Ectodermal cell (in vitro differentiated cells): ENCODE data around the gene AQP7.
"Not testable (repeated sequence)": the region's sequence is repeated elsewhere in the genome, so short reads cannot be mapped to it uniquely, and the experiment has no call there.

Experiments
- H3K27ac ChIP-seq: 2 replicates; pipeline ENCODE4 v1.7.0; 2013; ENCODE audit warnings: mild to moderate bottlenecking, low read depth, low read length; ENCODE audit not compliant: insufficient read depth, poor library complexity, severe bottlenecking
- H3K27me3 ChIP-seq: 2 replicates; pipeline ENCODE4 v1.7.0; 2013; ENCODE audit warnings: mild to moderate bottlenecking, low read length; ENCODE audit not compliant: insufficient read depth, control insufficient read depth, poor library complexity, severe bottlenecking
- H3K36me3 ChIP-seq: one replicate; pipeline ENCODE4 v1.7.0; 2013; ENCODE audit warnings: low read length; ENCODE audit not compliant: control insufficient read depth, insufficient read depth
- H3K4me1 ChIP-seq: one replicate; pipeline ENCODE4 v1.7.0; 2013; ENCODE audit warnings: low read length; ENCODE audit not compliant: control insufficient read depth, insufficient read depth
- H3K4me3 ChIP-seq: 2 replicates; pipeline ENCODE4 v1.7.0; 2013; ENCODE audit warnings: low read depth, low read length, control low read depth; ENCODE audit not compliant: insufficient read depth
- H3K9me3 ChIP-seq: 2 replicates; pipeline ENCODE4 v1.7.0; 2013; ENCODE audit warnings: mild to moderate bottlenecking, low read length, moderate library complexity; ENCODE audit not compliant: control insufficient read depth
- WGBS, 2 experiments: methylation state at CpG; one replicate each; pipeline ENCODE4 v1.1.7; 2013; ENCODE audit warnings: missing lambda C conversion rate in 2 of 2; 5-methylcytosine and 5-hydroxymethylcytosine counted together

The AQP7 gene

GRCh38 chr9:33385536-33385935 is 16.8 kb downstream of the AQP7 start:
- H3K4me1 ChIP-seq = peaks cover 12% of the 10 kb centered on the region
- 95 to 96% methylated on average over 11 of the region's 11 CpGs for WGBS, 2 experiments

GRCh38 chr9:33383396-33383795 is 19.0 kb downstream of the AQP7 start:
- H3K27me3 ChIP-seq, H3K27ac ChIP-seq, H3K4me3 ChIP-seq, H3K4me1 ChIP-seq, H3K36me3 ChIP-seq, H3K9me3 ChIP-seq: not testable (repeated sequence)
- 92 to 96% methylated on average over 11 of the region's 11 CpGs for WGBS, 2 experiments

More at GRCh38 chr9:33385536-33385935, 16.8 kb downstream of the AQP7 start:
- H3K27me3 ChIP-seq, H3K27ac ChIP-seq, H3K9me3 ChIP-seq, H3K36me3 ChIP-seq, H3K4me3 ChIP-seq: not testable (repeated sequence)

- H3K27me3 ChIP-seq, H3K4me3 ChIP-seq, H3K9me3 ChIP-seq, H3K36me3 ChIP-seq, H3K27ac ChIP-seq: not testable (repeated sequence)
- H3K4me1 ChIP-seq = peaks cover 12% of the 10 kb centered on the region
- WGBS, 2 experiments = 88 to 89% methylated on average over 10 of the region's 10 CpGs
These were observed 20.0 kb downstream of the AQP7 start for GRCh38 chr9:33382397-33382796.

GRCh38 chr9:33381231-33381791 is 21.1 kb downstream of the AQP7 start:
- 15 to 18% methylated on average over 9 to 10 of the region's 11 CpGs for WGBS, 2 experiments
- H3K27ac ChIP-seq = peak overlapping the region; percentile 58

GRCh38 chr9:33380390-33381094 is 21.8 kb downstream of the AQP7 start:
- Histone ChIP-seq H3K27me3 (no peaks in the 10 kb centered on the region), H3K27ac (peak overlapping the region; percentile 58), H3K9me3 (no peaks in the 10 kb centered on the region), H3K4me1 (peaks cover 12% of the 10 kb centered on the region), H3K36me3 (no peaks in the 10 kb centered on the region), H3K4me3 (no peak overlapping the region)
- WGBS, 2 experiments = 95 to 96% methylated on average over 5 of the region's 5 CpGs

More at GRCh38 chr9:33381231-33381791, 21.1 kb downstream of the AQP7 start:
- H3K27me3 ChIP-seq = no peaks in the 10 kb centered on the region
- no peaks in the 10 kb centered on the region for H3K36me3 ChIP-seq
- peaks cover 12% of the 10 kb centered on the region for H3K4me1 ChIP-seq
- no peak overlapping the region for H3K4me3 ChIP-seq
- no peaks in the 10 kb centered on the region for H3K9me3 ChIP-seq

- Histone ChIP-seq H3K4me3 (no peak overlapping the region), H3K36me3 (no peaks in the 10 kb centered on the region), H3K27ac (no peak overlapping the region), H3K9me3 (no peaks in the 10 kb centered on the region), H3K27me3 (no peaks in the 10 kb centered on the region), H3K4me1 (peaks cover 12% of the 10 kb centered on the region)
- WGBS, 2 experiments = 93 to 95% methylated on average over 14 of the region's 14 CpGs
These were observed 22.5 kb downstream of the AQP7 start for GRCh38 chr9:33379666-33380389.

- 91 to 94% methylated on average over 8 of the region's 9 CpGs for WGBS, 2 experiments
- H3K4me1 ChIP-seq = peaks cover 12% of the 10 kb centered on the region
- H3K27ac ChIP-seq = no peak overlapping the region
These were observed 24.1 kb downstream of the AQP7 start for GRCh38 chr9:33378121-33378795.

GRCh38 chr9:33377089-33377715 is 25.2 kb downstream of the AQP7 start:
- H3K4me1 ChIP-seq = peaks cover 12% of the 10 kb centered on the region
- H3K9me3 ChIP-seq = no peaks in the 10 kb centered on the region
- H3K4me3 ChIP-seq = no peak overlapping the region
- WGBS, 2 experiments = 91 to 95% methylated on average over 12 of the region's 12 CpGs
- no peak overlapping the region for H3K27ac ChIP-seq
- no peaks in the 10 kb centered on the region for H3K36me3 ChIP-seq
- no peaks in the 10 kb centered on the region for H3K27me3 ChIP-seq

More at GRCh38 chr9:33378121-33378795, 24.1 kb downstream of the AQP7 start:
- no peaks in the 10 kb centered on the region for H3K36me3 ChIP-seq
- H3K4me3 ChIP-seq = no peak overlapping the region
- H3K9me3 ChIP-seq = no peaks in the 10 kb centered on the region
- no peaks in the 10 kb centered on the region for H3K27me3 ChIP-seq

GRCh38 chr9:33375841-33376321 is 26.5 kb downstream of the AQP7 start:
- WGBS, 2 experiments = 94 to 95% methylated on average over 7 of the region's 7 CpGs
- H3K27me3 ChIP-seq = no peaks in the 10 kb centered on the region
- H3K36me3 ChIP-seq = no peaks in the 10 kb centered on the region
- H3K9me3 ChIP-seq = no peaks in the 10 kb centered on the region
- H3K4me3 ChIP-seq = no peak overlapping the region
- peak overlapping the region; percentile 82 for H3K27ac ChIP-seq
- peaks cover 8% of the 10 kb centered on the region for H3K4me1 ChIP-seq
